Left renal pelvis (tissue), 4 donors: ENCODE data around the gene ASB2. TPM values are rescaled to one million over a fixed set of nuclear protein-coding genes. Genes with fewer than 3 reads are reported as not detected.

ENCODE experiments used
- DNase-seq, 4 donors: peaks; one replicate each; pipeline ENCODE4 v3.0.0-alpha.2; 2013; ENCODE audit warnings: low read depth in 4 of 4, low spot score in 3 of 4
- polyA plus RNA-seq, 4 donors: library from polyadenylated mRNA; unstranded; fragments of 120-200 nt; gene quantifications; one replicate each; pipeline ENCODE4 v1.2.1, GENCODE V29; 2013; ENCODE audit not compliant: insufficient read length in 4 of 4

ASB2 gene
- polyA plus RNA-seq, 4 donors = 0.10 to 0.39 (median 0.33) TPM

DNA sequence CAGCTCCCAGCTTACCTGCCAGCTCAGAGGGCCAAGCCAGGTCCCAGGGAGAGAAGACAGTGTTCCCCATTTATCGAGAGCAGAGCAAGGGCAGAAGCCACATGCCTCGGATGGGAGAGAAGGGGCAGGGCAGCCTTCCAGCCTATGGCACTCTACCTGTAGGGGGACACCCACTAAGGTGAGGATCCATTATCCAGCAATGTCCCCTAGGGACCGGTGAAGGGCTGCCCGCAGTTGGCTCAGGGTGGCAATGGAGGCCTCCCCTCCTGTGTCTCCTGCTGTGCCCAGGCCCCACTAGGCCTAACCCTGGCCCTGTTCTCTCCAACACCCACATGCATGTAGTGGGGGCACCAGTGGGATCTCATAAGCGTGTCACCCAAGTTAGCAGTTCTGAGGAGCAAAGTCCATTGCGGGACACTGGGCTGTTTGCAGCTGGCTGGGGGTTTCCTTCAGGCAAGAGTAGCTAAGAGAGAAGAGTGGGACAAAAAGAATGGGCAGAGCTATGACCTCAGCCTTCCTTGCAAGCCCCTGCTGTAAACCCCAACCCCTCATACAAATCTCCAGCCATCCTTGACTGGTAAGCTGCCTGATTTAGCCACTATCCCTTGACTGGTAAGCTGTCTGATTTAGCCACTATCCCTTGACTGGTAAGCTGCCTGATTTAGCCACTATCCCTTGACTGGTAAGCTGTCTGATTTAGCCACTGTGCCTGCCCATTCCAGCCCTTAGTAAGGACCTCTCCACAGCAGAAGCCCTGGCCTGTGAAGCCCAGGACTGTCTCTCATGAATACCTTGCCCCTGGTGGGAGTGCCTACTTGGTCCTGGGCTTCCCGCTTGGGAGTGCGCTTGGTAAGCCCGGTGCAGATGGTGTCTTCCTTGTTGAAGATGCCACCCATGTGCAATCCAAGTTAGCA is 5.2 kb upstream of the ASB2 start:
- DNase-seq = no peak

DNA sequence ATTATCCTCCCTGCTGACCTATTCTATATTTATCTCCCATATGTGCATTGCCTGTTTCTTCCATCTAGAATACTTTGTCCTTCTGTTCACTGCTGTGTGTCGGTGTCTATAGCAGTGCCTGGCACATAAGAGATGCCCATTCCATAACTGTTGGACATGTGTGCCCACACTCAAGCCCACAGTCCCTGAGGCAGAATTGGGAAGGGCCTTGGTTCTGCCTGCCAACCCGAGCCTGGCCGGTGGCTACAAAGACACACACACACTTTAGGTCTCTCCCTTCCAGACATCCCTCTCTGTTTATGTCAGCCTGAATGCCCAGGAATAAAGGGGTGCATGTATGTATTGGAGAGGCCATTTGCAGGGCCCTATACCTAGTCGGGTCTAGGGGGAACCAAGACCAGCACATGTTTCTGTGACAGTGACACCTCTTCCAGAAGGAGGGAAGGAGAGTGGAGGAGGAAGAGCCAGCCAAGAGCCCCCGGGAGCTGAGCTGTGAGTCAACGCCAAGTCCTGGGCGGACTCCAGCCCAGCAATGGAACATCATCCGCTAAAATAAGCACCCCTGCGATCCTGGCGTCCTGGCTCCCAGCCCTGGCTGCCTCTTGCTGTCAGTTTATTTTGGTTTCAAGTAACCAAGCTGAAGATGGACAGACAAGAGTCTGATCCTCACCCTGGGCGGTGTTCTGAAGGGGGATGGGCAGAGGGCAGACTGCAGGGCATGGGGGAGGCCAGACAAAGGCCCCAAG is 4.3 kb upstream of the ASB2 start:
- DNase-seq = no peak

GRCh38 chr14:93978735-93979134 is 2.4 kb upstream of the ASB2 start:
- DNase-seq = no peak

- no peak for DNase-seq
These were observed 1.6 kb upstream of the ASB2 start for GRCh38 chr14:93977790-93978581.

DNA sequence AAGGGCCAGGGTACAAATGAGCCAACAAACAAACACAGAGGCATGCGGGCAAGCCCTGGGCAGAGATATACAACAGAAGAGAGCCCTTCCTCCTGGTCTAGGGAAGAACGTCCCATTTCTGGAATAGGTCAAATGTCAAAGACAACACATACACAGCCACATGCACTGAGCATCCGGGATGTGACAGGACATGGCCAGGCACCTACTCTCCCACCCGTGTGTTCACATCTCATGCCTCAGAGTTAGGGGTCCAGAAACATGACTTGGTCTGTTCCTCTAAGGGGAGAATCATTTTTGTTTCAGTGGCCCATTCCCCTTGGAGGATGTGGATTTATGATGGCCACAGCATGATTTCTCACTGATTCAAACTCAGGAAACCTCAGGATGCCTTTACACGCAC is 801 bp upstream of the ASB2 start:
- DNase-seq = no peak

- no peak for DNase-seq
These were observed 436 bp downstream of the ASB2 start for GRCh38 chr14:93975791-93976476.

- no peak for DNase-seq
These were observed 1.5 kb downstream of the ASB2 start for GRCh38 chr14:93974833-93975232.

GRCh38 chr14:93974299-93974698 is 2.1 kb downstream of the ASB2 start:
- DNase-seq = no peak

DNA sequence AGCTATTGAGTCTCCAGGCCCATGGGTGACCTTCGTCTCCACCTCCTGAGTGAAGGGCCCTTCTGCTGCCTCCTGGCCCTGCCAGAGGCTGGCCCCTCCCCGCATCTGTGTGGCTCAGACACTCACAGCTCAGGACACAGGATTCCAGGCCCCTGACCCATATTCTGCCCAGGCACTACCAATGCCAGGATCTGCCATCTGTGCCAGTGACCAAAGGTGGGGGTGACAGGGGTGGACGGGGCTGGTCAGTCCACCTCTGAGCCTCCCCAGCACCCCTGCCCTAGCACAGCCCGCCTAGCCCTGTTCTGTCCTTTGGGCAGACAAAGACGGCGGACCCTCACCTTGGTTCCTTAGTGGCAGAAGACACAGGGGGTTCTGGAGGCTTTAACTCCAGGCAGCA is 2.8 kb downstream of the ASB2 start:
- DNase-seq = no peak

DNA sequence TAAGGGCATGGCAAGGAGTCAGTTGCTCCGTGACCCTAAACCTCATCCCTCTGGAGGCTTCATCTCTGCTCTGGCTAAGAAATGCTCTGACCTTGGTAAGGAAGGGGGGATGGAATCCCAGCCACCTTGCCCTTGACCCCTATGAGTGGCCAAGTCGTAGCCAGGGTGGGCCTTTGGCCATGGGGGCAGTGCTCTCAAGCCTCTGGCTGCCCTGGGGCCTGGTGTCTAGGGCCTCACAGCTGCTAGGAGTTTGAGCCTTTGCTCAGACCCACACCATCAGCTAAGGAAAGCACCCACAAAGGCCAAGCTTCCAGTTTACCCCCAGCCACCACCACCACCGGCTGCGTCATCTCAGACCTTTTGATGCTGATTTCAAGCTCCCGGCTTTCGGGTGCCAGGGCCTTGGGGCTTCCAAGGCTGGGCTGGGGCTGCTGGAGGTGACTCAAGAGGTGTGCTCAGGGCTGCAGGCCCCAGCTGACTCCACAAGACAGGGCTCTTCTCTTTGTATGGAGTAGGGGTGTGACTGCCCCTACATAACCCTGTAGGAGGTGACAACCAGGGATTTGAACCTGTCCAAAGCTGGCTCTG is 3.7 kb downstream of the ASB2 start:
- DNase-seq = no peak

- DNase-seq = no peak
These were observed 4.7 kb downstream of the ASB2 start for GRCh38 chr14:93971635-93972027.

- no peak for DNase-seq
These were observed 5.3 kb downstream of the ASB2 start for GRCh38 chr14:93970965-93971634.

GRCh38 chr14:93970585-93970964 is 5.8 kb downstream of the ASB2 start:
- no peak for DNase-seq

DNA sequence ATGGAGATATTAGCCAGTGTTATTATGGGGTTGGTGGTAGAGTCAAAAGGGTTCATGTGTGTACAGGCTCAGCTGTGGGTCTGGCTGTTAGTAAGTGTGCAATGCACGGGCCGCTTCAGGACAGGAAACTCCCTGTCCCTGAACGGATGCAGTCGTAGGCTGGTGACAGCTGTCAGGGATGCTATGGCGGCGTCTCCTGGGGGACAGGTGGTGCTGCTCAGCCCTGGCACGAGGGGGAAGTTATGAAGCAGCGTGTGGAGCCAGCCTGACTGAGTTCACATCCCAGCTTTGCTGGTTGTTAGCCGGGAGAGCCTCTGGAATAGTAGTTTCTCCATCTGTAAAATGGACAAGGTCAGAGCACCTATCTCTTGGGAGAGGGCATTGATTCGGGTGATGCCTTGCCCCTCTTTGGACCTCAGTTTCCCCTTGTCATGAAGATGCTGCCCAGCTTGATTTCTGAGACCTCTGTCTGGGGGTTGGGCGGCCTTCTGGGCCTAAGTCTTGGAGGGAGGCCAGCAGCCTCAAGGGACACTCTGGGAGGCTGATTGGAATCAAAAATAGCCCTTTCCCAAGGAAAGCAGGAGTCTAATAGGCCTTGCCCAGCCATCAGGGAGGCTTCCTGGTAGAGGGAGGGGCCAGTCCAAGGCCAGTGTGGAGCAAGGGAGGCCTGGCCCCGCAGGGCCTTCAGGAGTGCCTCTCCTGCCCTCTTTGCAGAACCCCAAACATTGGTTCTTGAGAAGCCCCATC is 7.1 kb downstream of the ASB2 start:
- DNase-seq = no peak

DNA sequence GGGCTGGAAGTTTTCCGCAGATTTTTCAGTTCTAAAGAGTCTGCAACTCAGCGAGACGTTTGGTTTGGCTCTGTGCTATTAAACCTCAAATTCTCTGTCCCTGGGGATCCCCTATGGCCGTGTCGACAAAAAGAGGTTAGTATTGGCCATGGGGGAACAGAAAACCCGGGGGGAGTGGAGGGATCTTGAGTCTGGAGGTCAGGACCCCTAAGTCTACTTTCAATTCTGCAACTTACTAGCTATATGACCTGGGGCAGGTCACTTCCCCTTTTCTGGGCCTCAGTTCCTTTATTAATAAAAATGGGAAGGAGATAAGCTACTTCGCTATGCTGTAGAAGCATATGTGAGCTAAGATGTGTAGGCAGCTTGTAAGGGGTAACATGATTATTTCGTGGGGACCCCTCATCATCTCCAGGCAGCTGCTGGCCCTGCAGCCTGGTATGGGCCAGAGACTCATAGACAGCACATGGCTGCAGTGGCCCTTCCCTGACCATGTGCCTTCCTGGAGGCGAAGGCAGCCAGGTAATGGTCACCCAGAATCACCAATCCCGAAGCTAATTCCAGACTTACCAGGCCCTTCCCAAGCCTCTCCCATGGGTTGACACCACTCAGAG is 8.6 kb downstream of the ASB2 start:
- DNase-seq = no peak

DNA sequence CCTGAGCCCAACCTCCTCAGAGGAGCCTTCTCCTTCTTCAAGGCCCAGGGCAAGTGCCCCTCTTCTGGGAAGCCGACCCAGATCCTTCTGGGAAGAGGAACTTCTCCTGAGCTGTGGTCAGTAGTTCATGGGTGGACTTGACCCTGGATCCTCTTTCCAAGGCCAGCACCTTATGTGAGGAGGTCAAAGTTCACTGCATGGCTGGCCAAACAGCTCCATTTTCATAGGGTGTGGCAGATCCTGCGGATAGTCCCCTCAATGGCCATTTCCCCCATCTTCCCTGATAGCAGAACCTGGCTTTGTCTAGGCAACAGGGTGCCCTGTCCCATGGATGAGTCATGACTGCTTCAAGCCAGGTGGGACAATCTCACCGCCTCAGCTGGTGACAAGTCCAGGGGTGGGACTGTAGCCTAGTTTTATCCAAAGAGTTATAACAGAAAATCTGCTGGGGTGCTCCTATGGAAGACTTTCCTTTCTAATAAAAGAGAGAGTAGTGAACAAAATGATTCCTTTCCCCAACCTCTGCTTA is 10.4 kb downstream of the ASB2 start:
- DNase-seq = no peak

GRCh38 chr14:93965287-93965821 is 11.0 kb downstream of the ASB2 start:
- DNase-seq = no peak

- no peak for DNase-seq
These were observed 11.5 kb downstream of the ASB2 start for GRCh38 chr14:93964820-93965286.
